Activated naive CD8-positive, alpha-beta T cell treated with anti-CD3 and anti-CD28 coated beads, Interleukin-2, amount 50 U/mL, for 24 hours (primary cell): ENCODE results near the gene FCHO1.

Source experiments
- ATAC-seq: fragments of 150-1000 bp; cut with Tn5 transposase; one replicate; pipeline ENCODE4 v1.10.0; 2021
- DNase-seq: peaks from one replicate; pipeline ENCODE4 v3.0.0; 2021
- H3K27ac Mint-ChIP-seq: one replicate; pipeline ENCODE4 v1.8.0; 2021; ENCODE audit warnings: mild to moderate bottlenecking, mixed read lengths
- H3K27me3 Mint-ChIP-seq: one replicate; pipeline ENCODE4 v1.8.0; 2021; ENCODE audit warnings: mixed read lengths
- H3K36me3 Mint-ChIP-seq: one replicate; pipeline ENCODE4 v1.8.0; 2021; ENCODE audit warnings: low read depth, mixed read lengths
- H3K4me1 Mint-ChIP-seq: one replicate; pipeline ENCODE4 v1.8.0; 2021; ENCODE audit warnings: mixed read lengths
- H3K4me3 Mint-ChIP-seq: one replicate; pipeline ENCODE4 v1.8.0; 2021; ENCODE audit warnings: mild to moderate bottlenecking, moderate library complexity, mixed read lengths
- H3K9me3 Mint-ChIP-seq: one replicate; pipeline ENCODE4 v1.8.0; 2021; ENCODE audit warnings: mixed read lengths

The FCHO1 gene

DNA sequence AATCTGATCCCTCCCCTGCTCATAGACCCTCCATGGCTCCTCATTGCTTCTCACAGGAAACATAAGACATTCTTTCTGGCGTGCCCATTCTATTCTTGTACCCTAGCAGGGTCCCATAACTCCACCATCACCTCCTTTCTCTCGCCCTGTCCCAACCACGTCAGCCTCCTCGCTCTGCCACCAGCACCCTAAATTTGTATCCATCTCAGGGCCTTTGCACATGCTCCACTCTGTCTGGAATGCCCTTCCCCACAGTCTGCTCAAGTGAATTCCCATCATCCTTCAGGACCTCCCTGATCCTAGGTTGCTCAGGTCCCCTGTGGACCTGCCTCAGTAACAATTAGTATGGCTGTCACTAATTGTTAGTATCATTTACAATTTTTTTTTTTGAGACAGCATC lies 54.1 kb downstream of the FCHO1 start:
- peaks cover 27% of the 10 kb centered on the region for H3K4me1 Mint-ChIP-seq
- ATAC-seq: no peak
- no peaks in the 10 kb centered on the region for H3K36me3 Mint-ChIP-seq
- no peak overlapping the region for H3K27ac Mint-ChIP-seq
- no peak for DNase-seq
- H3K4me3 Mint-ChIP-seq: no peak overlapping the region
- H3K27me3 Mint-ChIP-seq: peaks cover 1% of the 10 kb centered on the region
- no peaks in the 10 kb centered on the region for H3K9me3 Mint-ChIP-seq

DNA sequence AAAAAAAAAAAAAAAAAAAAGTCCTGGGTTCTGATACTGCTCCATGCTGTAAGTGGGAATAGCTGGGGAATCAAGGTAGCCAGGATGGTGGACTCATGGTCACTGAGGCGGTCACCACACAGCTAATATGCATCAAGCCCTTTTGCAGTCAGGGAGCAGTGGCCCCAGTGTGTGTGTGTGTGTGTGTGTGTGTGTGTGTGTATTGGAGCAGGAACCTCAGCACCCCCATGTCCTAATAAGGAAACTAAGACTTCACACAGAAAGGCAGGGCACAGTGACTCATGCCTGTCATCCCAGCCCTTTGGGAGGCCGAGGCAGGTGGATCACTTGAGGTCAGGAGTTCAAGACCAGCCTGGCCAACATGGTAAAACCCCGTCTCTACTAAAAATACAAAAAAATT lies 55.7 kb downstream of the FCHO1 start:
- Mint-ChIP-seq H3K27me3 (peaks cover 1% of the 10 kb centered on the region), H3K4me1 (peaks cover 27% of the 10 kb centered on the region), H3K36me3 (no peaks in the 10 kb centered on the region), H3K27ac (no peak overlapping the region), H3K4me3 (no peak overlapping the region), H3K9me3 (no peaks in the 10 kb centered on the region)
- DNase-seq: no peak
- ATAC-seq: no peak

DNA sequence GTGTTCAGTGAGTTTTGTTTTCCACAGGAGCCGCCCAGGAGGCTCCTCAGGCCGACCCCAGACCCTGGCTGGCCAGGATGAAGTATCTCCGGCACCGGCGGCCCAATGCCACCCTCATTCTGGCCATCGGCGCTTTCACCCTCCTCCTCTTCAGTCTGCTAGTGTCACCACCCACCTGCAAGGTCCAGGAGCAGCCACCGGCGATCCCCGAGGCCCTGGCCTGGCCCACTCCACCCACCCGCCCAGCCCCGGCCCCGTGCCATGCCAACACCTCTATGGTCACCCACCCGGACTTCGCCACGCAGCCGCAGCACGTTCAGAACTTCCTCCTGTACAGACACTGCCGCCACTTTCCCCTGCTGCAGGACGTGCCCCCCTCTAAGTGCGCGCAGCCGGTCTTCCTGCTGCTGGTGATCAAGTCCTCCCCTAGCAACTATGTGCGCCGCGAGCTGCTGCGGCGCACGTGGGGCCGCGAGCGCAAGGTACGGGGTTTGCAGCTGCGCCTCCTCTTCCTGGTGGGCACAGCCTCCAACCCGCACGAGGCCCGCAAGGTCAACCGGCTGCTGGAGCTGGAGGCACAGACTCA lies 56.5 kb downstream of the FCHO1 start:
- ATAC-seq: no peak
- DNase-seq: no peak
- peaks cover 1% of the 10 kb centered on the region for H3K27me3 Mint-ChIP-seq
- H3K27ac Mint-ChIP-seq: no peak overlapping the region
- H3K4me1 Mint-ChIP-seq: peaks cover 23% of the 10 kb centered on the region
- no peaks in the 10 kb centered on the region for H3K9me3 Mint-ChIP-seq
- H3K4me3 Mint-ChIP-seq: peak overlapping the region; percentile 34
- H3K36me3 Mint-ChIP-seq: no peaks in the 10 kb centered on the region

DNA sequence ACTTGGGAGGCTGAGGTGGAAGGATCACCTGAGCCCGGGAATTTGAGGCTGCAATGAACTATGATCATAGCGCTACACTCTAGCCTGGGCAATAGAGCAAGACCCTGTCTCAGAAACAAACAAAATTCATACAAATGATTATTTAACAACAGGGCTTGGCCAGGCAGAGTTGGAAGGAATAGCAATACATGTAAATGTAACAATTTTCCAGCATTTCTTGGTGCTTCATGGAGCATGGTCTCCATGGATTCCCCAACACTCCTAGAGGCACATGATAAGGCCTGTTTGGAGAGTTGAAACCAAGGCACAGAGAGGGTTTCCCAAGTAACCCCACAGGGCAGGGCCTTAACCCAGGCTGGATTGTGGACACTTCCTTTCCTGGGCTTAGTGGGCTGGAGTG lies 59.8 kb downstream of the FCHO1 start:
- Mint-ChIP-seq H3K27me3 (peaks cover 1% of the 10 kb centered on the region), H3K9me3 (no peaks in the 10 kb centered on the region), H3K36me3 (no peaks in the 10 kb centered on the region), H3K4me1 (peaks cover 11% of the 10 kb centered on the region), H3K27ac (no peak overlapping the region), H3K4me3 (no peak overlapping the region)
- no peak for ATAC-seq
- DNase-seq: no peak

DNA sequence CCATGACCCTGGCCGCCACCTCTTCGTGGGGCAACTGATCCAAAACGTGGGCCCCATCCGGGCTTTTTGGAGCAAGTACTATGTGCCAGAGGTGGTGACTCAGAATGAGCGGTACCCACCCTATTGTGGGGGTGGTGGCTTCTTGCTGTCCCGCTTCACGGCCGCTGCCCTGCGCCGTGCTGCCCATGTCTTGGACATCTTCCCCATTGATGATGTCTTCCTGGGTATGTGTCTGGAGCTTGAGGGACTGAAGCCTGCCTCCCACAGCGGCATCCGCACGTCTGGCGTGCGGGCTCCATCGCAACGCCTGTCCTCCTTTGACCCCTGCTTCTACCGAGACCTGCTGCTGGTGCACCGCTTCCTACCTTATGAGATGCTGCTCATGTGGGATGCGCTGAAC lies 60.4 kb downstream of the FCHO1 start:
- no peaks in the 10 kb centered on the region for H3K9me3 Mint-ChIP-seq
- ATAC-seq (no peak), DNase-seq (no peak)
- H3K27ac Mint-ChIP-seq: no peak overlapping the region
- no peaks in the 10 kb centered on the region for H3K36me3 Mint-ChIP-seq
- H3K4me1 Mint-ChIP-seq: peaks cover 10% of the 10 kb centered on the region
- H3K4me3 Mint-ChIP-seq: no peak overlapping the region
- H3K27me3 Mint-ChIP-seq: peaks cover 1% of the 10 kb centered on the region

DNA sequence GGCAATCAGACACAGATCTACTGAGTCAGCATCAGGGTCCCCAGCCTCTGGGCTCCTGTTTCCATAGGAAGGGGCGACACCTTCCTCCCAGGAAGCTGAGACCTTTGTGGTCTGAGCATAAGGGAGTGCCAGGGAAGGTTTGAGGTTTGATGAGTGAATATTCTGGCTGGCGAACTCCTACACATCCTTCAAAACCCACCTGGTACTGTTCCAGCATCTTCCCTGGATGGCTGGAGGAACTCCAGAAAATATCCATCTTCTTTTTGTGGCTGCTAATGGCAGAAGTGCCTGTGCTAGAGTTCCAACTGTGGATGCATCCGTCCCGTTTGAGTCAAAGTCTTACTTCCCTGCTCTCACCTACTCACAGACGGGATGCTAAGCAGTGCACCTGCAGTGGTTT lies 60.8 kb downstream of the FCHO1 start:
- ATAC-seq (no peak), DNase-seq (no peak)

DNA sequence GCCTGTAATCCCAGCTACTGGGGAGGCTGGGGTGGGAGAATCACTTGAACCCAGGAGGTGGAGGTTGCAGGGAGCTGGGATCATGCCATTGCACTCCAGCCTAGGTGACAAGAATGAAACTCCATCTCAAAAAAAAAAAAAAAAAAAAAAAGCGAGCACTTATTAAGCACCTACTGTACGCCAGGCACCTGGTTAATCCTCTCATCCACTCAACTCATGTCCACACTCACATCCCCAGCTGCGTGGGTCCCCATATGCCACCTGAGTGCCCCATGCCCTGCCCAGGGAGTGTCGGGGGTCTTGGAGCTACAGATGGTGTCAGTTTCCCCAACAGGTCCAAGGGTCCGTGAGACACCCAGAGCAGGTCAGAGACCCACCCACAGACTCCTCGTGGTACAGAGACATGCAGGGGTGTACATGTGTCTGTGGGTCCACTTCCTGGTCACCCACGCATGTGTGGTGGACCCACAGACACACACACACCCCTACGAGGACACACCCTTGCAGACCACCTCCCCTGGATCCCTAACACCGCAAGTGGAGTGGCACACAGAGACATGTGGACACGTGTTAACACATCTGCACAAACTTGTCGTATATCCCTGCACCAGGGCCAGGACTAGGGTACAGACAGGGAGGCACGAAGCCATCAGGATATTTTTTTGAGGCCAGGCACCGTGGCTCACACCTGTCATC lies 66.5 kb downstream of the FCHO1 start:
- ATAC-seq: no peak
- Mint-ChIP-seq H3K4me3 (no peak overlapping the region), H3K36me3 (no peaks in the 10 kb centered on the region), H3K27me3 (no peaks in the 10 kb centered on the region), H3K27ac (no peak overlapping the region), H3K4me1 (no peaks in the 10 kb centered on the region), H3K9me3 (no peaks in the 10 kb centered on the region)
- no peak for DNase-seq

More for the DNA sequence above, 60.8 kb downstream of the FCHO1 start:
- H3K27ac Mint-ChIP-seq: no peak overlapping the region
- peaks cover 1% of the 10 kb centered on the region for H3K27me3 Mint-ChIP-seq
- H3K36me3 Mint-ChIP-seq: no peaks in the 10 kb centered on the region
- peaks cover 8% of the 10 kb centered on the region for H3K4me1 Mint-ChIP-seq
- no peak overlapping the region for H3K4me3 Mint-ChIP-seq
- no peaks in the 10 kb centered on the region for H3K9me3 Mint-ChIP-seq

DNA sequence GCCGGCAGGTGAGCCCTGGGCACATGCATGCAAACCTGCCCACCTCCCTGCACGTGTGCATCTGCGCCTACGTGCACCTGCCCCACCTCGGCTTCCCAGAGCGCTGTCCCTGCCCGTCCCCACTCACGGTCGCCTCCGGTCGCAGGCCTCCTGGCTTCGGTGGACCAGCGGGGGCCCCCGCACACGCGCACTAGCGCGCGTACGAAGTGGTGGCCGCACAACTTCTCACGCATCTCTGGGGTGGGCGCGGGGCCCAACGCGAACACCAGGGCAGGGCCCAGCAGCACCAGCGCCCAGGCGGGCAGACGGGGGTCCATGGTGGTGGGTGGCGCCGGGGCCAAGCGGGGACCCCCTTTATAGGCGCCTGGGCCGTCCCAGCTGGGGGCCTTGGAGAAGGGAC lies 69.9 kb downstream of the FCHO1 start, which contains the start of gene INSL3:
TSS of gene INSL3 (minus strand) at position 330 of the 400 bp plus-strand sequence. CDS start at position 317, 13 bp downstream.
- no peak for DNase-seq
- Mint-ChIP-seq H3K27ac (no peak within 1 kb of the TSS), H3K36me3 (peaks cover 2% of the 10 kb centered on the region), H3K4me1 (no peaks in the 10 kb centered on the region), H3K9me3 (no peaks in the 10 kb centered on the region), H3K27me3 (no peaks in the 10 kb centered on the region), H3K4me3 (no peak within 1 kb of the TSS)
- ATAC-seq: no peak

DNA sequence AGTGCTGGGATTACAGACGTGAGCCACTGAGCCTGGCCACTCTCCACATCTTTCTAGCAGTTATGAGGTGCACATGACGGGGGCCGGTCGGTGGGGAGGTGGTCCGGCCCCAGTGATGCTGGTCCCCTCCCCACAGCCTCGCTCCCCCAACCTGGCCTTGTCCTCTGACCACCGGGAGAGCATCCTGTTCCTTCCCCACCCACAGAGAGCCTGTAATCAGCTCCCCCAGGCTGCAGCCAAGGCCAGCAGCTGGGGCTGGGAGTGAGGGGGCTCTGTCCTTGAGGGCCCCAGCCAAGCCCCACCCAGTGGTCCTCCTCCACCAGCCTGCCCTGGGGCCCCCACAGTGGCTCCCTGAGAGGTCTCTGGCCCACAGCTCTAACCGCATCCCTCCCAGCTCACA lies 73.1 kb downstream of the FCHO1 start:
- H3K9me3 Mint-ChIP-seq: no peaks in the 10 kb centered on the region
- ATAC-seq: no peak
- H3K27ac Mint-ChIP-seq: peak overlapping the region; percentile 39
- peaks cover 12% of the 10 kb centered on the region for H3K36me3 Mint-ChIP-seq
- DNase-seq: no peak
- no peaks in the 10 kb centered on the region for H3K27me3 Mint-ChIP-seq
- H3K4me1 Mint-ChIP-seq: no peaks in the 10 kb centered on the region
- H3K4me3 Mint-ChIP-seq: no peak overlapping the region

DNA sequence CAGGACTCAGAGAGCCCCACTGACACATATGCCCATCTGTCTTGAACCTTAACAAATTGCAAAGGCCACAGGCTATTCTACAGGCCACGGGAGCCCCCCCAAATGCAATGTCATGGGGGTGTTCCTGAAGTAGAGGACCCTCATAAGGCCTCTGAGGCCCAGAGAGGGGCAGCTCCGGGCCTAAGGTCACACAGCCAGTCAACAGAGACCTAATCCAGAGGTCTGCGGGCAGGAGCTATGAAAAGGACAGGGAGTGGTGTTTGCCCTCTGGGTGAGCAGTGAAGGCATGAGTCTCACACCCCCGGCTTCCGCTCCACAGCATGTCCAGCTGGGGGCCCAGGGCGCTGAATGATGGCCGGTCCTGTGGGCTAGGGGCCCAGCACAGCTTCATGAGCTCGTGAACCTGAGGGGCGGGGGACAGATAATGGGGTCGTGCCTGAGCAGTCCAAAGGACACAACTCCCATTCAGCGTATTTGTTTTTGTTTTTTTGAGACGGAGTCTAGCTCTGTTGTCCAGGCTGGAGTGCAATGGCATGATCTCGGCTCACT lies 75.3 kb downstream of the FCHO1 start:
- Mint-ChIP-seq H3K36me3 (peaks cover 26% of the 10 kb centered on the region), H3K27me3 (no peaks in the 10 kb centered on the region), H3K4me3 (no peak overlapping the region), H3K9me3 (no peaks in the 10 kb centered on the region), H3K27ac (no peak overlapping the region), H3K4me1 (no peaks in the 10 kb centered on the region)
- no peak for DNase-seq
- ATAC-seq: no peak

DNA sequence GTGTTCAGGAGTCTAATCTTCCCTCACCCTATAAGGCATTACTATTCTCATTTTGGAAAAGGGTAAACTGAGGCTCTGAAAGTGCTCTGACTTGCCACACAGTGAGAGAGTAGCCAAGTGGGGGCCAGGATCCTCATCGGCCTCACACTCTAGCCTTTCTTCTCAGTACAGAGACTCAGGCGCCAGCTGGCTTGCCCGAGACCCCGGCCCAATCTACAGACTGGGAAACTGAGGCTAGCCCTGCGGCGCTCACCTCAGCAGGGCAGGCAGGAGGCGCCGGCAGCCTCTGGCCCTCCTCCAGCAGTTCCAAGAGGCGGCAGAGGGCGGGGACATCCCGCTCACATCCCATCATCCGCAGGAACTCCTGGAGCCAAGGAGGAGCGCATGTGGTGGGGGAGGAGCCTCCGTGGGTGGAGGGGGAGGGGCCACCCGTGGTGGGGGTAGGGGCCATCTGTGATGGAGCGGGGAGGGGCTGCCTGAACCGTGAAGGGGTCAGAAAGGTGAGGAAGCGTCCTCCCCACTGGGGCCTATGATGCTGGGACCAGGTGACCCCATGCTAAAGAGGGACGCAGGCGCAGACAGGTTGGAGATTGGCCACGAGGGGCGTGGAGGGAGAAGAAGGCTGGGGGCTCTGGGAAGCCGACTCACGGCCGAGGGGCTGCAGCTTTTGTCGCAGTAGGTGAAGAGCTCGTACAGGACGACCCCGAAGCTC lies 78.7 kb downstream of the FCHO1 start:
- H3K4me1 Mint-ChIP-seq: no peaks in the 10 kb centered on the region
- ATAC-seq: no peak
- H3K27ac Mint-ChIP-seq: no peak overlapping the region
- no peaks in the 10 kb centered on the region for H3K27me3 Mint-ChIP-seq
- no peak overlapping the region for H3K4me3 Mint-ChIP-seq
- no peak for DNase-seq
- H3K36me3 Mint-ChIP-seq: peaks cover 48% of the 10 kb centered on the region
- H3K9me3 Mint-ChIP-seq: peaks cover 3% of the 10 kb centered on the region

DNA sequence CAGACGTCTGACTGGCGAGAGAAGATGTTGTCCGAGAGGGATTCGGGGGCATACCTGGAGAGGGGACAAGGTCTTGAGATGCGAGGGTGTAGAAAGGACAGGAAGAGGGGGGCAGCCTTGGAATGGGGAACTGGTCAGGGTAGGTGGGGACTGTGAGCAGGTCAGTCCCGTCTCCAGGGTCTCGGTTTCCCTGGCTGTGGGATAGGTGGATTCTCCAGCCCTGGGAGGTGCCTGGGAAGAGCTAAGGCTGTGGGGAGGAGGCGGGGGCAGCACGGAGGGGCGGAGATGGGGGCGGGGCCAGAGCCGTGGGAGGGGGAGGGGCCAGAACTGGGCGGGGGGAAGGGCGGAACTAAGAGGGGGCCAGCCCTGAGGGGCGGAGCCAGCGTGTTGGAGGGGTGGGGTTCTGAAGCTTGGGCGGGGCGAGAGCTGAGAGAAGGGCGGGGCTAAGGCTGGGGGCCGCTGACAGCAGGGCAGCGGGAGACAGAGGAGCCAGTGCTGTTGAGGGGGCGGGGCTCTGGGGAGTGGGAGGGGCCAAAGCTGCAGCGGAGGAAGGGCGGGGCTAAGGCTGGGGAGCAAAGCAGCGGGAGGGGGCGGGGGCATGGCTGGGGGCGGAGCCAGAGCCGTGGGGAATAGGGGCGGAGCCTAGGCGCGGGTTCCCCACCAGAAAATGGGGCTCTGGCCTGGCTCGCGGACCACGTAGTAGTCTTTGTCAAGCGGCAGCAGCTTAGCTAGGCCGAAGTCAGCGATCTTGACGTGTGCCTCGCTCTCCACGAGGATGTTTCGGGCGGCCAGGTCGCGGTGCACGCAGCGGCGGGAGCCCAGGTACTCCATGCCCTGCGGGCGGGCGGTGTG lies 79.5 kb downstream of the FCHO1 start:
- Mint-ChIP-seq H3K4me1 (no peaks in the 10 kb centered on the region), H3K27ac (no peak overlapping the region), H3K4me3 (no peak overlapping the region), H3K27me3 (no peaks in the 10 kb centered on the region), H3K9me3 (peaks cover 3% of the 10 kb centered on the region), H3K36me3 (peaks cover 52% of the 10 kb centered on the region)
- DNase-seq (peak; percentile 64), ATAC-seq (peak; percentile 49)

DNA sequence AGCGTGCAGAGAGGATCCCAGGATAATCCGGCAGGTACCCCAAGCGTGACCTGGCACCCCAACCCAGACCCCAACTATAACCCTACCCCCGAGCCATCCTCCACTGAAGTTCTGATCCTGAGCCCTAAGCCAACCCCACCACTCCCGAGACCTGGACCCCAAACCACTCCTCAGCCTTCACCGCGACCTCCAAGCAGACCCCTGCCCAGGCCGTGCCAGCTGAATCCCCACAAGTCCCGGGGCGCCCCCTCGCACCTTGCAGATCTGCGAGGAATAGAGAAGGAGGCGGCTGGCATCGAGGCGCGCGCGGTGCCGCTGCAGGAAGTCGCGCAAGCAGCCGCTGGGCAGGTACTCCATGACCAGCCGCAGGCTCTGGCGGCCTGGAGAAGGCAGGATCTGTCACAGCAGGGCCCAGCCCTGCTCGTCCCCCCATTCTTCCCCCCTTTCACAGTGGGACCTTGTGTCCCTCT lies 80.2 kb downstream of the FCHO1 start:
- H3K36me3 Mint-ChIP-seq: peaks cover 56% of the 10 kb centered on the region

More for the DNA sequence above, 80.2 kb downstream of the FCHO1 start:
- ATAC-seq: no peak
- H3K4me1 Mint-ChIP-seq: no peaks in the 10 kb centered on the region
- H3K9me3 Mint-ChIP-seq: peaks cover 3% of the 10 kb centered on the region
- DNase-seq: no peak
- H3K27me3 Mint-ChIP-seq: no peaks in the 10 kb centered on the region
- H3K27ac Mint-ChIP-seq: no peak overlapping the region
- H3K4me3 Mint-ChIP-seq: no peak overlapping the region
